ENCODE measurements around the gene APOBR.

GRCh38 chr16:28473714-28474265 is 20.7 kb upstream of the APOBR start:
- no peak for TF ChIP-seq EP300 (IDR thresholded peaks at IDR 0.05)
- TF ChIP-seq POLR2A (IDR thresholded peaks at IDR 0.05), result no peak
- TF ChIP-seq CTCF (IDR thresholded peaks at IDR 0.05), result no peak
